ENCODE data around the gene SPTSSA.
"Not testable (repeated sequence)": the region's sequence is repeated elsewhere in the genome, so short reads cannot be mapped to it uniquely, and the experiment has no call there.

The SPTSSA gene

DNA sequence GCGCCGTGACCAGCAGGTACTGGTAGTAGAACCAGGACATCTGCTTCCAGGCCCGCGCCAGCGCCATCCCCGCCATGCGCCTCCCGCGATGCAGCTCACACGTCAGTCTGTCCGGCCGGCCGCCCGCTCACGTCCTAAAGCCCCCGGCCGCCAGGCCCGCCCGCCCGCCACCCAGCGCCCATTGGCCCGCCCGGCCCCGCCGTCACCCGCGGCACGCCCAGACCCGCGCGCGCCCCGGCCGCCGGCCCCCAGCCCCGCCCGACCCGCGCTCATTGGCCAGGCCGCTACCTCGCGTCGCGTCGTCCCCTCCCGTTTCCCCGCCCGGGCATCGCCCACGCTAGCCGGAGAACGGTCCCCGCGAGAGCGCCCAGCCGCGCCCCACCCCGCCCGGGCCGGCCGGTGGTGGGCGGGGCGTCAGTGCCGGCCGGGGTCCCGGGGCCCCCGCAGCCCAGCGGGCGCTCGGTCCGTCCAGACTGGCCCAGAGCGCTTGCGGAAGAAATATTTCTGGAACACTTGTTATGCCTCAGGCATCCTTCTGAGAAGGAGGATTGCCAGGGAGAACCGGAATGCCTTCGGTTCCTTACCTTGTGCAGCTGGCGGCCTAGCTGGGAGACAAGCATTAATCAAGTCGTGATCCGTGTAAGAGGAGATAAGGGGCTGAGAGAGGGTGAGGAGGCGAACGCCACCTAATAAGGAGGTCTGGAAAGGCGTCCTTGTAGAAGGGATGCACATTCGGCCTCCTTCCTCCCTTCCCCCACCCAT is at the start of gene SPTSSA:
SPTSSA (minus strand) TSS at position 109 of the 762 bp plus-strand sequence; CDS start at position 76, 33 bp downstream.
- peak; percentile 96 for DNase-seq

- DNase-seq, result no peak
Measured at GRCh38 chr14:34507884-34508283, 45.8 kb upstream of the SPTSSA start.

GRCh38 chr14:34507459-34507858 is 45.4 kb upstream of the SPTSSA start:
- DNase-seq, result no peak

GRCh38 chr14:34505124-34505491 is 43.1 kb upstream of the SPTSSA start:
- DNase-seq, result not testable (repeated sequence)

GRCh38 chr14:34504027-34504426 is 42.0 kb upstream of the SPTSSA start:
- not testable (repeated sequence) for DNase-seq

GRCh38 chr14:34502545-34503225 is 40.6 kb upstream of the SPTSSA start:
- no peak for DNase-seq

DNA sequence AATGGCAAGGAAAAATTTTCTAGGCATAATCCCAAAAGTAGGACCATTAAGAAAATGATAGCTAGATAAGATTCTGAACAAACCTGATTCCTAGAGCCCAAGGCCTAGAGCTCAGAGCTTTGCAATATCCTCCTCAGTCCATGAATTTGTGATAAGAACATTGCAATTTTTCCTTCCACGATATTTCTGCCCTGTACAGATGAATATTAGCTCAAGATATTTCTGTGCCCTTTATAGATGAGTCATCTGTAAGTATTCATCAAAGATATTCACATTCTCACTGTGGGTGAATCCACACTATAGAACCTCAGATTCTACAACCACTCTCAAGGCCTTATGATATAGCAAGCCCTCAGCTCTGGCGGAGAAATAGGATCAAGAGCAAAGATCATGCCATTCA is 40.0 kb upstream of the SPTSSA start:
- DNase-seq, result no peak

DNA sequence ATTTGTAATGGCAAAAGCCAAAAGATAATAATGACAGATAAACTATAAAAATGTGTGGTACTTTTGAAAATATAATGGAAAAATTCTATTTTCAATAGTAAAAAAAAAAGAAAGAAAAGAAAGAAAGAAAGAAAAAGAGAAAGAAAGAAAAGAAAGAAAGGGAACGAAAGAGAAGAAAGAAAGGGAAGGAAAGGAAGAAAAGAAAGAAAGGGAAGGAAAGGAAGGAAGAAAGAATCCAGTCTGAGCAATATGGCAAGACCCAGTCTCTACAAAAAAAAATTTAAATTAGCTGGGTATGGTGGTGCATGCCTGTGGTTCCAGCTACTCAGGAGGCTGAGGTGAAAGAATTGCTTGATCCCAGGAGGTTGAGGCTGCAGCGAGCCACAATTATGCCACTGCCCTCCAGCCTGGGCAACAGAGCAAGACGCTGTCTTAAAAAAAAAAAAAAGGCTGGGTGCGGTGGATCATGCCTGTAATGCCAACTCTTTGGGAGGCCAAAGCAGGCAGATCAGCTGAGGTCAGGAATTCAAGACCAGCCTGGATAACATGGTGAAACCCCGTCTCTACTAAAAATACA is 39.1 kb upstream of the SPTSSA start:
- no peak for DNase-seq

- DNase-seq, result peak; percentile 2
Measured at GRCh38 chr14:34498684-34499412, 36.8 kb upstream of the SPTSSA start.

DNA sequence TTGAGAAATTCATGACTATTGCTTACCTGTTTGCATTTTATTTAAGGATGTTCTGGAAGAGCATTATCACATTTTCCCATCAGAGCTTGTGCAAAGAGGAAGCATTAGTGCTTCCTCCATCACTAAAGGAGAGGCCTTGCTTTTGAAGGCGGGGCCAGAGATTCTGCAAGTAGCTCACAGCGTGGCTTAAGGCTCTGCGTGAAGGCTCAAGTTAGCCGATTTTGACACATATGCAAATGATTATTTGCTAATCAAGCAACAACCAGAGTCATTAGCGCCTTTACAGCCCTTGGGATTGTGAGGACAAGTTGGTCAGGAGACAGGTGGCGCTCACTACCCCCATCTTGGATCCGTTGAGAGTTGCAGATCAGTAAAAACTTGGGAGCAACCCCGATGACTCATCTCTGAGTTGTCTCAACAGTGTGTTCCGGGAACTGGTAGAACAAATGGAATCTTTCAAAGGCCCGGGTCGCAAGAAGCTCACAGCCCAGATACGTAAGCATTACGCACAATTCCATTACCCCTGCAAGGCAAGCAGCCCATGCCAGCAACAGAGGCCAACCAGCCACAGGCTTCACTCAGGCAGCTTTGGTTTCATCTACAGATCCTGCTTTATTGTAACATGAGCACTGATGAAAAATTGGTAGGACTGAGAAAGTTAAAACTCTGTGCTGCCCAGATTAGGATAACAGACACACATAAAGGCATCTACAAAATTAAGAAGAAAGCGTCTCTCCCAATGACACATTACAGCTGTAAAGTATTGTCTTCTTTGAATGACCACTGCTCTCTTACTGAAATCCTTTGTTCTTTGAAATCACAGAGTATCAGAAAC is 34.9 kb upstream of the SPTSSA start:
- no peak for DNase-seq

DNA sequence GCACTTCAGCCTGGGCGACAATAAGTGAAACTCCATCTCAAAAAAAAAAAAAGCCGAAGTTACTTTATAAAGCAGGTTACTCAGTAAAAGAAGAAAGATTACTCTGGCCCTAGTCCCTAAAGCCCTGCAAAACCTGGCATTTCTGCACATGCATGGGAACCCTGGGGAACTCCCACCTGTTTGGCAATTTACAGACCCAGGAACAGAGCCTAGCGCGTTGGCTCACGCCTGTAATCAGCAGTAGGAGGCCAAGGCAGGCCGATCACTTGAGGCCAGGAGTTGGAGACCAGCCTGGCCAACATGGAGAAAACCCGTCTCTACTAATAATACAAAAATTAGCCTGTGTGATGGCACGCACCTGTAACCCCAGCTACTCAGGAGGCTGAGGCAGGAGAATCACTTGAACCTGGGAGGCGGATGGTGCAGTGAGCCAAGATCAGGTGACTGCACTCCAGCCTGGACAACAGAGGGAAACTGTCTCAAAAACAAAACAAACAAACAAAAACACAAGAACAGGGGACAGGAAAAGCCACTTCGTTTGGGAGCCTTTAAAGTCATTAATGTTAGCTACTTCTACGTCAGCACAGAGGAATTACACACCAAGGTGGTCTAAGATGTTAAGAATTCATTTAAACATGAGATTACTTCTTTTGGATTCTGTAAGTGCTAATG is 34.1 kb upstream of the SPTSSA start:
- no peak for DNase-seq

- DNase-seq, result no peak
Measured at GRCh38 chr14:34489324-34489723, 27.3 kb upstream of the SPTSSA start.

GRCh38 chr14:34488528-34488927 is 26.5 kb upstream of the SPTSSA start:
- no peak for DNase-seq

DNA sequence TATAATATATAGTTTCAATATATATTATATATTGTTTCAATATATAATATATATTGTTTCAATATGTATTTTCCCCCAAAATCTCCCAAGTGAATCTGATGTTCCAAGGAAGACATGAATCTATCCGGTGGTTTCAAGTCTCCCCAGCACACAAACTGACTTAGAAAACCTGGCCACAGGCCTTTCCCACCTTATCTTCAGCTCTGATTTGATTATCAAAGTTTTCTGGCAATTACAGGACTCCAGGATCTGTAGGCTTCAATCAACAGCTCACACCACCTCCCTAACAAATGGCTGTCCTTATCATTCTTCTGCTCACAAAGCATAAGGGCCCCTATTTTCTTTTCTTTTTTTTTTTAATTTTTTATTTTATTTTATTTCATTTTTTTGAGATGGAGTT is 22.7 kb upstream of the SPTSSA start:
- DNase-seq, result no peak

DNA sequence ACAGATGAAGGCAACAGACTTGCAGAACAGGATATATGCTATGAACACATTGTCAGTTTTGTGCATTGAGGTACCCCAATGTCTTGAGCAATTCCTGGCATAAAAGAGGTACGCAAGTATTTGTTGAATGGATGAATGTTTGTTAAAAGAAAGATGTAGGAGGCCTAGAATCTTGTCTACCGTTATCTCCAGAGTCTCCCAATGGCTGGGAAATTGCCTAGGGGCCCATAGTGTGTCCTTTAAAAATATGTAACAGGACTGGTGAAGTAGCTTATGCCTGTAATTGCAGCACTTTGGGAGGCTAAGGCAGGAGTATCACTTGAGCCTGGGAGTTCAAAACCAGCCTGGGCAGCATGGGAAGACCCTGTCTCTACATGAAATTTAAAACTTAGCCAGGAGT is 20.4 kb upstream of the SPTSSA start:
- no peak for DNase-seq

- DNase-seq, result no peak
Measured at GRCh38 chr14:34479694-34480093, 17.7 kb upstream of the SPTSSA start.

DNA sequence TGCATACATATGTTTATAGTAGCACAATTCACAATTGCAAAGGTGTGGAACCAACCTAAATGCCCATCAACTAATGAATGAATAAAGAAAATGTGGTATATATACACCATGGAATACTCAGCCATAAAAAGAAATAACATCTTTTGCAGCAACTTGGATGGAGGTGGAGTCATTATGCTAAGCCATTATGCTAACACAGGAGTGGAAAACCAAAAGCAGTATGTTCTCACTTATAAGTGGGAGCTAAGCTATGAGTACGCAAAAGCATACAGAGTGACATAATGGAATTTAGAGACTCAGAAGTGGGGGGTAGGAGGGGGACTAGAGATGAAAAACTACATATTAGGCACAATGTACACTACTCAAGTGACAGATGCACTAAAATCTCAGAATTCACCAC is 16.2 kb upstream of the SPTSSA start:
- no peak for DNase-seq

DNA sequence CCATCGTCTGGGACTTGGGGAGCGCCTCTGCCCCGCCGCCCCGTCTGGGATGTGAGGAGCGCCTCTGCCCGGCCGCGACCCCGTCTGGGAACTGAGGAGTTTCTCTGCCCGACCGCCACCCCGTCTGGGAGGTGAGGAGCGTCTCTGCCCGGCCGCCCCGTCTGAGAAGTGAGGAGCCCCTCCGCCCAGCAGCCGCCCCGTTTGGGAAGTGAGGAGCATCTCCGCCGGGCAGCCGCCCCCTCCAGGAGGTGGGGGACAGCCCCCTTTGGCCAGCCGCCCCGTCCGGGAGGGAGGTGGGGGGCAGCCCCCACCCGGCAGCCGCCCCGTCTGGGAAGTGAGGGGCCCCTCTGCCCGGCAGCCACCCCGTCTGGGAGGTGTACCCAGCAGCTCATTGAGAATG is 14.0 kb upstream of the SPTSSA start:
- not testable (repeated sequence) for DNase-seq

DNA sequence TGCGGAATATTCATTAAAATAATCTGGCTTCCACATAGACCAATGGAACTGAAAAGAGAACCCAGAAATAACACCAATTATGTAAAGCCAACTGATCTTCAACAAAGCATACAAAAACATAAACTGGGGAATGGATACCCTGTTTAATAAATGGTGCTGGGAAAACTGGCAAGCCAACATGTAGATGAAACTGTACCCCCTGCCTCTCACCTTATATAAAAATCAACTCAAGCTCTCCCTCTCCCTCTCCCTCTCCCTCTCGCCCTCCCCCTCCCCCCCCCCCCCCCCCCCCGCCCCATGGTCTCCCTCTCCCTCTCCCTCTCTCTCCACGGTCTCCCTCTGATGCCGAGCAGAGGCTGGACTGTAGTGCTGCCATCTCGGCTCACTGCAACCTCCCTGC is 13.1 kb upstream of the SPTSSA start:
- no peak for DNase-seq

DNA sequence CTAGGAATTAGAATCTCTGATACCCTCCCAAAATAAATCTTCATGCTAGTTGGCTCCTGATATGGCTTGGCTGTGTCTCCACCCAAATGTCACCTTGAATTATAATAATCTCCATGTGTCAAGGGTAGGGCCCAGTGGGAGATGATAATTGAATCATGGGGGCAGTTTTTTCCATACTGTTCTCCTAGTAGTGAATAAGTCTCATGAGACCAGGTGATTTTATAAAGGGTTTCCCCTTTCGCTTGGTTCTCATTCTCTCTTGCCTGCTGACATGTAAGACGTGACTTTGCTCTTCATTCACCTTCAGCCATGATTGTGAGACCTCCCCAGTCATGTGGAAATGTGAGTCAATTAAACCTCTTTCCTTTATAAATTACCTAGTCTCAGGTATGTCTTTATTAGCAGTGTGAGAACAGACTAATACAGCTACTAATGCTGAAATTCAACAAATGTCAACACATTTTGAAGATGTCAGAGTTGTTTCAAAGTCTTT is 12.2 kb upstream of the SPTSSA start:
- no peak for DNase-seq

GRCh38 chr14:34472706-34473279 is 10.8 kb upstream of the SPTSSA start:
- DNase-seq, result no peak

Data from activated CD4-positive, alpha-beta T cell treated with anti-CD3 and anti-CD28 coated beads, Interleukin-2, Interleukin-6, amounts not matched to agents 100 ng/mL and 50 ng/mL, durations not matched to agents 16 hours and 8 hours (primary cell).